Measurements from ENCODE around the gene GGPS1.
"Not testable (repeated sequence)": the region's sequence is repeated elsewhere in the genome, so short reads cannot be mapped to it uniquely, and the experiment has no call there.

DNA sequence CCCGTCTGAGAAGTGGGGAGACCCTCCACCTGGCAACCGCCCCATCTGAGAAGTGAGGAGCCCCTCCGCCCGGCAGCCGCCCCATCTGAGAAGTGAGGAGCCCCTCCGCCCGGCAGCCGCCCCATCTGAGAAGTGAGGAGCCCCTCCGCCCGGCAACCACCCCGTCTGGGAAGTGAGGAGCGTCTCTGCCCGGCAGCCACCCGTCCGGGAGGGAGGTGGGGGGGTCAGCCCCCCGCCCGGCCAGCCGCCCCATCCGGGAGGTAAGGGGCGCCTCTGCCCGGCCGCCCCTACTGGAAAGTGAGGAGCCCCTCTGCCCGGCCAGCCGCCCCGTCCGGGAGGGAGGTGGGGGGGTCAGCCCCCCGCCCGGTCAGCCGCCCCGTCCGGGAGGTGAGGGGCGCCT lies 19.2 kb upstream of the GGPS1 start:
- TF ChIP-seq, protein P1, sequence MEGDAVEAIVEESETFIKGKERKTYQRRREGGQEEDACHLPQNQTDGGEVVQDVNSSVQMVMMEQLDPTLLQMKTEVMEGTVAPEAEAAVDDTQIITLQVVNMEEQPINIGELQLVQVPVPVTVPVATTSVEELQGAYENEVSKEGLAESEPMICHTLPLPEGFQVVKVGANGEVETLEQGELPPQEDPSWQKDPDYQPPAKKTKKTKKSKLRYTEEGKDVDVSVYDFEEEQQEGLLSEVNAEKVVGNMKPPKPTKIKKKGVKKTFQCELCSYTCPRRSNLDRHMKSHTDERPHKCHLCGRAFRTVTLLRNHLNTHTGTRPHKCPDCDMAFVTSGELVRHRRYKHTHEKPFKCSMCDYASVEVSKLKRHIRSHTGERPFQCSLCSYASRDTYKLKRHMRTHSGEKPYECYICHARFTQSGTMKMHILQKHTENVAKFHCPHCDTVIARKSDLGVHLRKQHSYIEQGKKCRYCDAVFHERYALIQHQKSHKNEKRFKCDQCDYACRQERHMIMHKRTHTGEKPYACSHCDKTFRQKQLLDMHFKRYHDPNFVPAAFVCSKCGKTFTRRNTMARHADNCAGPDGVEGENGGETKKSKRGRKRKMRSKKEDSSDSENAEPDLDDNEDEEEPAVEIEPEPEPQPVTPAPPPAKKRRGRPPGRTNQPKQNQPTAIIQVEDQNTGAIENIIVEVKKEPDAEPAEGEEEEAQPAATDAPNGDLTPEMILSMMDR (IDR thresholded peaks at IDR 0.05; ENCODE audit: poor library complexity), result not testable (repeated sequence)
- TF ChIP-seq EZH2phosphoT487 (IDR thresholded peaks at IDR 0.05; ENCODE audit: low read depth, severe bottlenecking, unreplicated experiment); EZH2 (IDR thresholded peaks at IDR 0.05; ENCODE audit: borderline replicate concordance): not testable (repeated sequence)

Measured in hepatocyte (in vitro differentiated cells).